Gastrocnemius medialis (tissue), 4 donors: Measurements from ENCODE around the gene UCK2.

Experiments used
- POLR2A ChIP-seq, 2 donors: fragments of 450-650 bp; IDR thresholded peaks; one replicate each; pipeline ENCODE4 v1.6.1; 2017; ENCODE audit warnings: antibody characterized with exemption in 2 of 2, mild to moderate bottlenecking in 2 of 2, moderate library complexity in 2 of 2
- TF ChIP-seq, protein P1 (sequence below), 5 experiments: fragments of 450-650 bp in 3 of 5; fragments of 200-600 bp in 2 of 5; sonication (generic) in 2 of 5; IDR thresholded peaks in 4 of 5; conservative IDR thresholded peaks in 1 of 5; 1 replicate in 4 of 5; 2 replicates in 1 of 5; pipeline ENCODE4 v1.5.1; 2016 to 2019; ENCODE audit warnings: antibody characterized with exemption in 5 of 5, mild to moderate bottlenecking in 3 of 5, moderate library complexity in 3 of 5

DNA sequence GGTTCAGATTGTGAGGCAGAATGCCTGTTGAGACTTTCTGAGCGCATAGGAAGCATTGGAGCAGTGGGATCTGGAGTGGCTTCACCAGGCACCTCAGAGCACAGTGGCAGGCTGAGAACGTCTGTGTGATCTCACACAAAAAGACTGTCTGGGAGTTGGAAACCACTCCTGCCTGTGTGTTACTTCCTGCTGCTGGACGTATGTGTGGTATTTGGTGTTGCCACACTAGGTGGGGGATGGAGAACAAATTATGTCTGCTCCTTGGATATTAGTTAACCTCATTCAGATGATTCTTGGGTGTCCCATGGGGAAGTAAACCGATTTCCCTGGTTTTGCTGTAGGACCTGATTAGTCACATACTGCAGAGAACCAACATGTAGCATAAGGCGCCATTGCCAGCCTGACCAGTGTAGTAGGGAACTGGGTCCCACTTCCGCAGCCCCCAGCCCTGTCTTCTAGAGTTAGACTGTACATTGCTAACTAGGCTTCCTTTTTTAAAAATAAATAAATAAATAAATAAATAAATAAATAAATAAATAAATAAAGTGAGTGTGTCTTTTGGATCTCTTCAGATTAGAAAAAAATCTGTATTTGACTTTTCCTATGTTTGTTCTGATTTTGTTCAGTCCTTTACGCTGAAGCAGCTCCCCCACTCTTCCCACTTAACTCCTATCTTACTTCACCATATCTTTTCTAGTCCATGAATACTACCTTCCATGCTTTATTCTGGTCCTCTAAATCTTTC lies 26.9 kb downstream of the UCK2 start:
- TF ChIP-seq, protein P1, sequence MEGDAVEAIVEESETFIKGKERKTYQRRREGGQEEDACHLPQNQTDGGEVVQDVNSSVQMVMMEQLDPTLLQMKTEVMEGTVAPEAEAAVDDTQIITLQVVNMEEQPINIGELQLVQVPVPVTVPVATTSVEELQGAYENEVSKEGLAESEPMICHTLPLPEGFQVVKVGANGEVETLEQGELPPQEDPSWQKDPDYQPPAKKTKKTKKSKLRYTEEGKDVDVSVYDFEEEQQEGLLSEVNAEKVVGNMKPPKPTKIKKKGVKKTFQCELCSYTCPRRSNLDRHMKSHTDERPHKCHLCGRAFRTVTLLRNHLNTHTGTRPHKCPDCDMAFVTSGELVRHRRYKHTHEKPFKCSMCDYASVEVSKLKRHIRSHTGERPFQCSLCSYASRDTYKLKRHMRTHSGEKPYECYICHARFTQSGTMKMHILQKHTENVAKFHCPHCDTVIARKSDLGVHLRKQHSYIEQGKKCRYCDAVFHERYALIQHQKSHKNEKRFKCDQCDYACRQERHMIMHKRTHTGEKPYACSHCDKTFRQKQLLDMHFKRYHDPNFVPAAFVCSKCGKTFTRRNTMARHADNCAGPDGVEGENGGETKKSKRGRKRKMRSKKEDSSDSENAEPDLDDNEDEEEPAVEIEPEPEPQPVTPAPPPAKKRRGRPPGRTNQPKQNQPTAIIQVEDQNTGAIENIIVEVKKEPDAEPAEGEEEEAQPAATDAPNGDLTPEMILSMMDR (IDR thresholded peaks at IDR 0.05 in 4 of 5, conservative IDR thresholded peaks at IDR 0.05 in 1 of 5): no peak
- TF ChIP-seq POLR2A (IDR thresholded peaks at IDR 0.05): no peak
